Kidney (tissue), 14 donors: Measurements from ENCODE around the gene LHFPL4. TPM values are rescaled to one million over a fixed set of nuclear protein-coding genes. Genes with fewer than 3 reads are reported as not detected.

Experiments
- DNase-seq, 5 donors: peaks; one replicate each; pipeline ENCODE4 v3.0.0-alpha.2; 2013 to 2020
- FAIRE-seq: peaks from 2 replicates; lab custom pipeline; 2012; peaks lifted over from hg19 to GRCh38; lab: Jason Lieb, UNC
- H3K27ac ChIP-seq, 2 donors: one replicate each; pipeline ENCODE4 v1.7.0; 2013; ENCODE audit warnings: low read depth in 2 of 2, low read length in 2 of 2, inconsistent platforms in 1 of 2
- H3K27me3 ChIP-seq: one replicate; pipeline ENCODE4 v1.7.1; 2013; ENCODE audit warnings: low read length, inconsistent platforms; ENCODE audit not compliant: control insufficient read depth, insufficient read depth
- H3K36me3 ChIP-seq, 3 donors: one replicate each; pipeline versions ENCODE4 v1.7.0 to v1.7.1; 2013; ENCODE audit warnings: low read length in 3 of 3, control low read depth in 1 of 3, inconsistent platforms in 1 of 3; ENCODE audit not compliant: insufficient read depth in 3 of 3, control insufficient read depth in 2 of 3
- H3K4me1 ChIP-seq, 3 donors: one replicate each; pipeline versions ENCODE4 v1.7.0 to v1.7.1; 2013; ENCODE audit warnings: low read length in 3 of 3, inconsistent platforms in 1 of 3, low read depth in 1 of 3; ENCODE audit not compliant: control insufficient read depth in 2 of 3, insufficient read depth in 2 of 3
- H3K4me3 ChIP-seq, 3 donors: one replicate each; pipeline versions ENCODE4 v1.7.0 to v1.8.1; 2013; ENCODE audit warnings: low read length in 3 of 3, control low read depth in 1 of 3, inconsistent platforms in 1 of 3
- H3K9ac ChIP-seq, 3 donors: one replicate each; pipeline versions ENCODE4 v1.7.0 to v1.7.1; 2013; ENCODE audit warnings: low read length in 3 of 3, control low read depth in 1 of 3, inconsistent platforms in 1 of 3
- H3K9me3 ChIP-seq, 3 donors: one replicate each; pipeline versions ENCODE4 v1.7.0 to v1.7.1; 2013; ENCODE audit warnings: low read length in 3 of 3, control low read depth in 1 of 3, inconsistent platforms in 1 of 3; ENCODE audit not compliant: control insufficient read depth in 2 of 3, insufficient read depth in 1 of 3
- intact Hi-C: fragments of 100-400 bp; cut with DNase I; formaldehyde crosslinking; loops from one replicate; pipeline ENCODE4 v1.11.1; 2022
- polyA plus RNA-seq: library from polyadenylated mRNA; stranded (reverse); fragments of 350-450 nt; fragmentation: Illumina TruSeq; extraction: RNeasy Lipid Tissue Mini Kit (QIAGEN cat#74804); gene quantifications from one replicate; pipeline ENCODE4 v1.2.3, GENCODE V29; 2014; ENCODE audit warnings: low read depth, low replicate concordance; ENCODE audit not compliant: insufficient read depth
- total RNA-seq: library from RNA; stranded (reverse); fragmentation: NEBNext Ultra II Directional; extraction: Animal tissue kit (Norgen Biotek cat#: 25700); gene quantifications from one replicate; pipeline ENCODE4 v1.2.1, GENCODE V29; 2021
- TF ChIP-seq, protein P1 (sequence below): IDR thresholded peaks from 3 replicates; pipeline ENCODE4 v1.5.1; 2012; ENCODE audit warnings: mild to moderate bottlenecking, moderate library complexity, borderline replicate concordance; ENCODE audit not compliant: insufficient read depth; ENCODE audit errors: extremely low read depth
- donor health status: control.
- donor health status: control.
- donor health status: control.
- donor health status: control.
- donor health status: control.
- donor health status: DM: yes; HTN: yes; CAD: no.
- donor health status: Normal renal cell carcinoma (clear cell type).

LHFPL4 gene
- total and polyA plus RNA-seq, 2 donors from 2014 or later, result 0.25 TPM; not detected in 1

DNA sequence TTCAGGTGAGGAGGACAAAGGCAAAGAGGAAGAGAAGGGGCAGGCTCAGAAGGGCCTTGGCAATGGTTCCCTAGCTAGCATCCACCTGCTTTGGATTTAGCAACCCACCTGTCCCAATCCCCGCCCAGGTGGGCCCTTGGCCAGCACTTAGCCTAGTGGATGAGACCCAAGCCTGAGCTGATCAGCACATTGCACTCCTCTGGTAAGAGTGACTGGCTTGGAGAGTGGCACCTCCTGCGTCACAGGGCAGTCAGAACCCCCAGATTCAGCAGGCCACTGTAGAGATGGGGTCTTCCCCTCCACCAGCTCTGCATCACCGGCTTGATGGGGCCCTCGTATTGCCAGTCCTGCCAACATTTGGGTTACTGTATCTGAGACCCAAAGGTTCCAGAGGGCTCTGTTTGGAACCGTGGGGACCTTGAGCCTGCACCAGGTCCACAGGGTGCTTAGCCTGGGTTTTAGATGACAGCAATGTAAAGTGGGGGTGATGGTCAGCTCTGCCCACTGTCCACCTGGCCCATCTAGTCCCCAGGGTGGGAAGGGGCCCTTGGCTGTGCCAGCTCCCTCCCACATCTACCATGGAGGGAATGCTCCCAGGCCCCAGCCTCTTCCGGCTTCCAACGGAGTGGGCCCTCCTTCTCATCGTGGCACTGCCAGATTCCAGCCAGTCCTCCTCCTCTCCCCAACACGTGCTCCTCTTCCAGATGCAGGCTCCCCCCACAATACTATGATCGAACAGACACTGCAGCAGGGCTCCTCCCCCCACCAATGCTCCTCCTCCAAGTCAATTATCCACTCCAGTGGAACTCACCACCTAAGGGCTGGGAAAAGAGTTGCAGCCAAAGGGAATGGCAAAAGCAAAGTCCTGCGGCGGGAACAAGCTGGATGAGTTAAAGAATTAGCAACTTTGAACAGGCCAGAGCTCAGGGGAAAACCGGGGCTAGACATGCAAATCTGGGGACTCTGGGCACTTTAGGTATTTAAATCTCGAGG is 45.7 kb downstream of the LHFPL4 start:
- no peak for FAIRE-seq
- no peak for DNase-seq
- H3K9ac ChIP-seq, result no peak overlapping the region
- no peaks in the 10 kb centered on the region for H3K9me3 ChIP-seq
- no peaks in the 10 kb centered on the region for H3K36me3 ChIP-seq
- no peaks in the 10 kb centered on the region for H3K4me1 ChIP-seq
- intact Hi-C loops, result no loop called here
- H3K27me3 ChIP-seq, result peaks cover 5% of the 10 kb centered on the region
- TF ChIP-seq, protein P1, sequence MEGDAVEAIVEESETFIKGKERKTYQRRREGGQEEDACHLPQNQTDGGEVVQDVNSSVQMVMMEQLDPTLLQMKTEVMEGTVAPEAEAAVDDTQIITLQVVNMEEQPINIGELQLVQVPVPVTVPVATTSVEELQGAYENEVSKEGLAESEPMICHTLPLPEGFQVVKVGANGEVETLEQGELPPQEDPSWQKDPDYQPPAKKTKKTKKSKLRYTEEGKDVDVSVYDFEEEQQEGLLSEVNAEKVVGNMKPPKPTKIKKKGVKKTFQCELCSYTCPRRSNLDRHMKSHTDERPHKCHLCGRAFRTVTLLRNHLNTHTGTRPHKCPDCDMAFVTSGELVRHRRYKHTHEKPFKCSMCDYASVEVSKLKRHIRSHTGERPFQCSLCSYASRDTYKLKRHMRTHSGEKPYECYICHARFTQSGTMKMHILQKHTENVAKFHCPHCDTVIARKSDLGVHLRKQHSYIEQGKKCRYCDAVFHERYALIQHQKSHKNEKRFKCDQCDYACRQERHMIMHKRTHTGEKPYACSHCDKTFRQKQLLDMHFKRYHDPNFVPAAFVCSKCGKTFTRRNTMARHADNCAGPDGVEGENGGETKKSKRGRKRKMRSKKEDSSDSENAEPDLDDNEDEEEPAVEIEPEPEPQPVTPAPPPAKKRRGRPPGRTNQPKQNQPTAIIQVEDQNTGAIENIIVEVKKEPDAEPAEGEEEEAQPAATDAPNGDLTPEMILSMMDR, result no peak
- no peak overlapping the region for H3K4me3 ChIP-seq
- H3K27ac ChIP-seq, result no peak overlapping the region

DNA sequence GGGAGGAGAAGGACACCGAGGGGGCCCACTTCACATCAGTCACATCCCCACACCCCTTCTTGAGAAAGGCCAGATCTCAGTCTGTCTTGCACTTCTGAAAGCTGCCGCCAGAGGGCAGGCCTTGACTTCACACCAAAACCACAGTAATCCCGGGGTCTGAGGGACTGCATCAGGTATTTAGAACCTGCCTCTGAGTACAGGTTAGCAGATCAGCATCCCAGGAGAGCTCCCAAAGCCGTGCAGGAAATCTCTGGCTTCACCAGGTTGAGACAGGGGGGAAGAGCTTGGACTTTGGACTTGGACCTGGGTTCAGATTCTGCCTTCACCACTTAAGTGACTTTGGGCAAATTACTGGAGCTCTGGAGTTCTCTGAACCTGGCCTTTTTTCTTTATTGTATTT is 50.3 kb downstream of the LHFPL4 start:
- Histone ChIP-seq H3K4me1 (peaks cover 0 to 11% (median 0%) of the 10 kb centered on the region in 3 donors), H3K36me3 (no peaks in the 10 kb centered on the region), H3K27me3 (peaks cover 6% of the 10 kb centered on the region), H3K4me3 (no peak overlapping the region), H3K9me3 (no peaks in the 10 kb centered on the region), H3K9ac (no peak overlapping the region), H3K27ac (no peak overlapping the region)
- intact Hi-C loops, result no loop called here
- TF ChIP-seq, protein P1, result peak; percentile 80
- FAIRE-seq, result no peak
- DNase-seq, result peak in 4 of 5 donors; percentile 79 to 83 (median 83)

- no peak for FAIRE-seq
- Histone ChIP-seq H3K9me3 (no peaks in the 10 kb centered on the region), H3K36me3 (no peaks in the 10 kb centered on the region), H3K27ac (no peak overlapping the region), H3K4me1 (peaks cover 0 to 11% (median 0%) of the 10 kb centered on the region in 3 donors), H3K27me3 (peaks cover 6% of the 10 kb centered on the region), H3K4me3 (no peak overlapping the region), H3K9ac (no peak overlapping the region)
- TF ChIP-seq, protein P1, result no peak
- no peak for DNase-seq
- intact Hi-C loops, result no loop called here
Measured at GRCh38 chr3:9501226-9501625, 52.4 kb downstream of the LHFPL4 start.
